GM23338 (cell line): ENCODE measurements around the gene CCBE1.

Source experiments
- CREB1 ChIP-seq: fragments of 250-450 bp; sonication (Bioruptor Pico); IDR thresholded peaks from 2 replicates; pipeline ENCODE4 v1.5.0; 2020; ENCODE audit warnings: low read depth, mild to moderate bottlenecking, moderate library complexity
- POLR2AphosphoS5 ChIP-seq: IDR thresholded peaks from 2 replicates; pipeline ENCODE4 v1.6.1; 2016; ENCODE audit warnings: antibody characterized with exemption, low read depth
- ZNF462 ChIP-seq: fragments of 250-450 bp; sonication (Bioruptor Pico); IDR thresholded peaks from 2 replicates; pipeline ENCODE4 v1.5.0; 2020; ENCODE audit warnings: mild to moderate bottlenecking, moderate library complexity

GRCh38 chr18:59498506-59499086 is 198.6 kb downstream of the CCBE1 start:
- TF ChIP-seq CREB1 (CRISPR knock-in tag) (no peak), POLR2AphosphoS5 (no peak), ZNF462 (CRISPR knock-in tag) (no peak)
